GM19025 (cell line): ENCODE measurements around the gene MAP7.
"Not testable (repeated sequence)": the region's sequence is repeated elsewhere in the genome, so short reads cannot be mapped to it uniquely, and the experiment has no call there.

ENCODE experiments used
- ATAC-seq: cut with Tn5 transposase; IDR thresholded peaks from one replicate; pipeline ENCODE4 v1.9.1; 2021; ENCODE audit warnings: mild to moderate bottlenecking, low read depth, moderate library complexity; ENCODE audit not compliant: unreplicated experiment

Gene MAP7

DNA sequence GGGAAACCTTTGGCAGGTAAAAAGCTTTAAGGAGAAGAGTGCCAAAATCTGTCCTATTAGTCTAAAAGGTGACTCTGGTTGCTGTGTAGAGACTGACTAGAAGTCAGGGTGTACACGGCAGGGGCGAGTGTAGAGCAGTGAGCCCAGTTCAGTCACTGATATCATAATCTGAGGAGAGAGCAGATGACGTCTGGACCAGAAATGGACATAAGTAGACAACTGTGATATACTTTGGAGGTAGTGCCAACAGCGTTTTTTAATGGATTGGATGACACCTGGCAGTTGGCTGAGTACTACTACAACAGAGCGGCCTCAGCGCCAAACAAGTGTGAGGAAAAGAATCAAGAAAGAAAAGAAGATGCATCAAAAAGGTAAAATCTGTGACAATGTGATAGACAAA is 76.0 kb downstream of the MAP7 start:
- no peak for ATAC-seq

GRCh38 chr6:136471922-136472321 is 78.3 kb downstream of the MAP7 start:
- ATAC-seq = no peak

DNA sequence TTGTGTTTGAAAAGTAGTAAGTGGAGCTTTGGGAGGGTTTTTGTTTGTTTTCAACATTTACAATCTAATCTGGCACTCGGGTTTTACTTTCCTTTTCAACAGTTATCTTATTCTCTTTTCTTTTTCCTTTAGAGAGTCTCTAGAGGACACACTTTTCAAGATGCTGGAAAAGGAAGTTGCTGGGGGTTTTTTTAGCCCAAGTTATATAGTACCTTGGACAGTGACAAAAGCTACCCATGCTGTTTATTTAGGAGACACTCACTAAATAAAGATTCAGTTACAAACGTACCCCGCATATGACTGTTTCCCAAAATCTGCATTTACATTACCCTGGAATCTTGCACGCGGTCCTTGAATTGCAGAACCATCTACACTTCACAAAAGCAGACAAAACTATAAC is 78.8 kb downstream of the MAP7 start:
- ATAC-seq = no peak

DNA sequence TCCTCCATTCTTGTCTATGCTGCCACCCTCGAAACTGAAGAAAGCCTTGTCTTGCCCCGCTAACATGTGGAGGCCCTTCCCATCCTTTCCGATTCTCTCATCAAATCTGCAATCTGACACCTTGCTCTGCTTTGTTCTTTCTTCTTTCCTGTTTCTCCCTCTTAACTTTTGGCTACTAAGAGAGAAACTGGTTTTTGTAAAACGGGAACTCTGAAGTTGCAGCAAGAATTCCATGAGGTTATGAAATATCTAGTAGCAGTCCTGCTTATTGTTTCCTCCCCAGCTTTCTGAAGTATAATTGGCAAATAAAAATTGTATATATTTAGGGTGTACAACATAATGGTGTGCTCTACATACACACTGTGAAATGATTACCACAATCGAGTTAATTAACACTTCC is 80.2 kb downstream of the MAP7 start:
- no peak for ATAC-seq

GRCh38 chr6:136469154-136469553 is 81.1 kb downstream of the MAP7 start:
- ATAC-seq = no peak

- ATAC-seq = no peak
Measured at GRCh38 chr6:136468711-136469110, 81.5 kb downstream of the MAP7 start.

DNA sequence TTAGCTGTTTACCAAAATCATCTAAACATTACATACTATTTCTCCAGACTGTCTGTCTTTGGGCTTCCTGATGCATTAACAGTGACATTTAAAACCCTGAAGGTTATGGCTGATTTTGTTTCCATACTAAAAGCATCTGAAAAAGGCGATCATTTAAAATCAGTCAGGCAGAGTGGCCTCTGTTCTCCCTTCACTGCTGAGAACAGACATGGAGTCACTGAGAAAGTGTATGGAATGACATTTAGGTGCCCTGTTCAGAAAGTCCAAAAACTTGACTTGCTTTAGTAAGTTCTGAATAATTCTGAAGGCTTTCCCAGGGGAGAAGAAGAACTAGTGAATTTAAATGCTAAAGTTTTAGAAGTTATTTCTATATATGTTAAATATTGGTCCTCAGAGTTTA is 83.0 kb downstream of the MAP7 start:
- ATAC-seq = no peak

- ATAC-seq = no peak
Measured at GRCh38 chr6:136466777-136467176, 83.4 kb downstream of the MAP7 start.

GRCh38 chr6:136465766-136466303 is 84.4 kb downstream of the MAP7 start:
- no peak for ATAC-seq

DNA sequence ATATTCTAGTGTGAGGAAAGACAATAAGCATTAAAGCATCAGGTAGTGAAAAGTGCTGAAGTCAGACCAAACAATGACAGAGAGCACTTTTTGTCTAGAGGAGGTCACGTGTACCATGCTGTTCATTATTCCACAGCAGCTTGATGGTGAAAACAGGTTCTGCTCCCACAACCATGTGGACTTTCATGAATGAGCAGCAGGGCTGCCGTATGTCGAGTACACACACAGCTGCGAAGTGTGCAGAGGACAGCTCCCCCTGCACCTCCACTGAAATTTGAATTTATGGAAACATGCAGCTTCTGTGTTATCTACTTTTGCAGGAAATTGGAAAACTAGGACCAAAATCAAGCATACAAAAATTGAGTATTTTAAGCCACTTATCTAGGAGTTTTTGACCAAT is 85.3 kb downstream of the MAP7 start:
- no peak for ATAC-seq

GRCh38 chr6:136464148-136464547 is 86.1 kb downstream of the MAP7 start:
- no peak for ATAC-seq

GRCh38 chr6:136463743-136464142 is 86.5 kb downstream of the MAP7 start:
- no peak for ATAC-seq

GRCh38 chr6:136446579-136447187 is 103.5 kb downstream of the MAP7 start:
- ATAC-seq = no peak

DNA sequence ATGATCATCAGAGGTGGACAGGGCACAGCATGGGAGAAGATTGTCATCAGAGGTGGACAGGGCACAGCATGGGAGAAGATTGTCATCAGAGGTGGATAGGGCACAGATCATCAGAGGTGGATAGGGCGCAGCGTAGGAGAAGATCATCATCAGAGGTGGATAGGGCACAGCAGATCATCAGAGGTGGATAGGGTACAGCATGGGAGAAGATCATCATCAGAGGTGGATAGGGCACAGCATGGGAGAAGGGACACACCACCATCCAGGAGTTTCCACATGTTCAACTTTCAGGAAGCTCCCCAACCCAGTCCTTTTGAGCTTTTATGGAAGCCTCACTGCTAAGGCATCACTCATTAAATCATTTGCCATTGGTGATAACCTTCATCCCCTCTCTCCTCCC is 104.1 kb downstream of the MAP7 start:
- no peak for ATAC-seq

GRCh38 chr6:136445063-136445462 is 105.2 kb downstream of the MAP7 start:
- no peak for ATAC-seq

DNA sequence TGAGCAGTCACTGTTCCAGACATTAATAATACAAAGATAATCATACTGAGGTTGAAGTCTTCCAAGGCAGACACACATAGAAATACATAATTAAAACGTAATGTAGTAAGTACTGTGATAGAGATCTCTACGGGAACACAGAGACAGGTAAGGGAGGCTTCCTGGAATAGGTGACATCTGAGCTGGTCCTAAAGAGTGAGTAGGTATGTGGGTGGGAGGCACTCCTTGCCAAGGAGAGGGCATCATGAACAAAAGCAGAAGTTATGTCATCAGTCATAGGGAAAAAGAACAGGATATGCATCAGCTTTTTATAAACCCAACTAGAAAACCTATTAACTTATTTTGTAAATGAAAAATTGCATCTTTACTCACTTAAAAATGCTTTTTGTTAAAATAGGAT is 110.0 kb downstream of the MAP7 start:
- ATAC-seq = no peak

DNA sequence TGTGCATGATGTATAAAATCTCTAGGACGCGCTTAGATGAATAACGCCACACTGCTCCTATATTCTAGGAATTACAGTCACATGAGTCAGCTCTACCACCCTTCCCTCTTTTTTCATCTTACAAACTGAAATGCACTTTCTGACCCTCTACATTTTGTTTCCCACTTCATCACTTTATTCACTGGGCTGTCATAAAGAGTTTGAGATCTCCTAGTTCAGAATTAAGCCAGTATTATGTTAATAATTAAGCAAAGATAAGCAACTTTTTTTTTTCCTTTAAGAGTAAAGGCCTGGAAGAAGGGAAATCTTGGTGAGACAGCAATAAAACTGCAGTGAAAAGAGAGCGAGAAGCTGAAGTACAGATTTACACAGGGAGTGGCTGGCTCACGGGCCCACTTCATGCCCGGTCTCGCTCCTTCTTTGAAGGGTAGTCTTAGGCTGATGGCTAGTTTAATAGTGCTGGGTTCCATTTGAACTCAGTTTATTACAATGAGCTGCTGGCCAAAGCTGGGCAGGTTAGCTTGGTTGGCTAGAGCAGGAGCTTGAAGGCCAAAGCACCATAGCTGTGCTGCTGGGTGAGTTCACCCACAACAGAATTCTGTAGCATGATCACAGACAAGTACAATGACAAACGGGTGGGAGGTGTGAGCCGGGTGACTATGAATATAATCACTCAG is 110.6 kb downstream of the MAP7 start:
- no peak for ATAC-seq

- no peak for ATAC-seq
Measured at GRCh38 chr6:136438441-136438840, 111.8 kb downstream of the MAP7 start.

GRCh38 chr6:136437246-136437645 is 113.0 kb downstream of the MAP7 start:
- no peak for ATAC-seq

DNA sequence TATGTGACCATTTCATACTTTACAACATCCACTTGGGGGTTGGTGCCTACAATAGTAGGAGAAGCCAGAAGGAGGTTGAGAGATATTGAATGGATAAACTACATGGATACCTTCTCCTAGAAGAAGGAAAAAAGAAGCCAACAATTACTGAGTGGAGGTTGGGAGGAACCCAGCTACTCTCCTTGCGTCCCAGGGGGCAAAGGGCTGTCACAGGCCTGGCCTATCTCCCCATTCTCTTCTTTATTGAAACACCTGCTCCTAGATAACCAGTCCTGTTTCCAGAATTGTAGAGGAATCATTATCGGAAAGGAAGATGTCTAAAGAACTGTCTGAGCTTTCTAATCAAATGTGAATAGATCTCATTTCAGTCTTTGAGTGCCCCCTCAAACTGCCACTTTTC is 115.1 kb downstream of the MAP7 start:
- no peak for ATAC-seq

DNA sequence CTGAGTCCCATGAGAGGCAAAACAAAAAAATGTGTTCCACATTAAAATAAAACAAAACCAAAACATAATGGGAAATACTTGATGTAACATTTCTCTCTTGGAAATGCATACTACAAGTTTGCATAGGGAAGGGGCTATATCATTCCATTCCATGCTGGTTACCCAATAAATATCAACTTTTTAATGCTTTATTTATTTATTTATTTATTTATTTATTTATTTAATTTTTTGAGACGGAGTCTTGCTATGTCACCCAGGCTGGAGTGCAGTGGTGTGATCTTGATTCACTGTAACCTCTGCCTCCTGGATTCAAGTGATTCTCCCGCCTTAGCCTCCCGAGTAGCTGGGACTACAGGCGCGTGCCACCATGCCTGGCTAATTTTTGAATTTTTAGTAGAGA is 118.9 kb downstream of the MAP7 start:
- not testable (repeated sequence) for ATAC-seq
